ENCODE measurements around the gene MRTFA. TPM values are rescaled to one million over a fixed set of nuclear protein-coding genes. Genes with fewer than 3 reads are reported as not detected.
A peak's percentile ranks its signal among the peaks of the same experiment; 100 is the strongest.

The MRTFA gene
- 45.0 and 52.8 TPM in 2 replicates for total RNA-seq
- long read RNA-seq, partial matches to known transcripts = 3 of 7 reads
- long read RNA-seq, other reads (novel, unspliced or antisense) = 4 of 7 reads

- H3K4me1 Mint-ChIP-seq = peaks cover 42% of the 10 kb centered on the region
- H3K4me3 Mint-ChIP-seq = peak within 1 kb of the TSS; percentile 96
- peak within 1 kb of the TSS; percentile 96 for H3K27ac Mint-ChIP-seq (ENCODE audit: unreplicated experiment)
- H3K9me3 Mint-ChIP-seq = no peaks in the 10 kb centered on the region
- no peaks in the 10 kb centered on the region for H3K36me3 Mint-ChIP-seq (ENCODE audit: low read depth)
- no peaks in the 10 kb centered on the region for H3K27me3 Mint-ChIP-seq (ENCODE audit: low read depth)
- TF ChIP-seq CTCF (conservative IDR thresholded peaks at IDR 0.05) = no peak
- peak; percentile 99 for DNase-seq (ENCODE audit: low read depth, low spot score)
These were observed at the start of gene MRTFA for GRCh38 chr22:40636380-40637182. TSS of gene MRTFA (minus strand) at chr22:40636719.

- peaks cover 34% of the 10 kb centered on the region for H3K27me3 Mint-ChIP-seq (ENCODE audit: low read depth)
- no peaks in the 10 kb centered on the region for H3K9me3 Mint-ChIP-seq
- DNase-seq (ENCODE audit: low read depth, low spot score) = no peak
- no peak overlapping the region for H3K27ac Mint-ChIP-seq (ENCODE audit: unreplicated experiment)
- no peaks in the 10 kb centered on the region for H3K36me3 Mint-ChIP-seq (ENCODE audit: low read depth)
- H3K4me3 Mint-ChIP-seq = no peak overlapping the region
- no peak for TF ChIP-seq CTCF (conservative IDR thresholded peaks at IDR 0.05)
- H3K4me1 Mint-ChIP-seq = peaks cover 17% of the 10 kb centered on the region
These were observed 48.9 kb upstream of the MRTFA start for GRCh38 chr22:40685406-40685805.

- Mint-ChIP-seq H3K27ac (ENCODE audit: unreplicated experiment) (no peak overlapping the region), H3K27me3 (ENCODE audit: low read depth) (peaks cover 40% of the 10 kb centered on the region), H3K4me1 (peaks cover 24% of the 10 kb centered on the region), H3K4me3 (no peak overlapping the region), H3K36me3 (ENCODE audit: low read depth) (no peaks in the 10 kb centered on the region), H3K9me3 (no peaks in the 10 kb centered on the region)
- no peak for TF ChIP-seq CTCF (conservative IDR thresholded peaks at IDR 0.05)
- no peak for DNase-seq (ENCODE audit: low read depth, low spot score)
These were observed 48.2 kb upstream of the MRTFA start for GRCh38 chr22:40684728-40685127.

GRCh38 chr22:40681451-40681850, 44.9 kb upstream of the MRTFA start:
- H3K27me3 Mint-ChIP-seq (ENCODE audit: low read depth) = peaks cover 49% of the 10 kb centered on the region
- H3K4me1 Mint-ChIP-seq = peaks cover 33% of the 10 kb centered on the region
- H3K36me3 Mint-ChIP-seq (ENCODE audit: low read depth) = no peaks in the 10 kb centered on the region
- no peak for TF ChIP-seq CTCF (conservative IDR thresholded peaks at IDR 0.05)
- DNase-seq (ENCODE audit: low read depth, low spot score) = no peak
- no peak overlapping the region for H3K4me3 Mint-ChIP-seq
- peak overlapping the region; percentile 59 for H3K27ac Mint-ChIP-seq (ENCODE audit: unreplicated experiment)
- H3K9me3 Mint-ChIP-seq = no peaks in the 10 kb centered on the region

- peaks cover 33% of the 10 kb centered on the region for H3K4me1 Mint-ChIP-seq
- H3K36me3 Mint-ChIP-seq (ENCODE audit: low read depth) = no peaks in the 10 kb centered on the region
- no peak overlapping the region for H3K4me3 Mint-ChIP-seq
- no peaks in the 10 kb centered on the region for H3K9me3 Mint-ChIP-seq
- no peak overlapping the region for H3K27ac Mint-ChIP-seq (ENCODE audit: unreplicated experiment)
- no peak for TF ChIP-seq CTCF (conservative IDR thresholded peaks at IDR 0.05)
- peaks cover 48% of the 10 kb centered on the region for H3K27me3 Mint-ChIP-seq (ENCODE audit: low read depth)
- no peak for DNase-seq (ENCODE audit: low read depth, low spot score)
These were observed 44.3 kb upstream of the MRTFA start for GRCh38 chr22:40680819-40681183.

Measured in neural crest cell (in vitro differentiated cells).